Endothelial cell of hepatic sinusoid (primary cell): ENCODE results near the gene KRT35.

Source experiments
- in situ Hi-C: cut with HindIII; loops from 2 replicates; pipeline ENCODE4 v1.10.0; 2017; ENCODE audit warnings: low sequenced_read_pairs

Gene KRT35

DNA sequence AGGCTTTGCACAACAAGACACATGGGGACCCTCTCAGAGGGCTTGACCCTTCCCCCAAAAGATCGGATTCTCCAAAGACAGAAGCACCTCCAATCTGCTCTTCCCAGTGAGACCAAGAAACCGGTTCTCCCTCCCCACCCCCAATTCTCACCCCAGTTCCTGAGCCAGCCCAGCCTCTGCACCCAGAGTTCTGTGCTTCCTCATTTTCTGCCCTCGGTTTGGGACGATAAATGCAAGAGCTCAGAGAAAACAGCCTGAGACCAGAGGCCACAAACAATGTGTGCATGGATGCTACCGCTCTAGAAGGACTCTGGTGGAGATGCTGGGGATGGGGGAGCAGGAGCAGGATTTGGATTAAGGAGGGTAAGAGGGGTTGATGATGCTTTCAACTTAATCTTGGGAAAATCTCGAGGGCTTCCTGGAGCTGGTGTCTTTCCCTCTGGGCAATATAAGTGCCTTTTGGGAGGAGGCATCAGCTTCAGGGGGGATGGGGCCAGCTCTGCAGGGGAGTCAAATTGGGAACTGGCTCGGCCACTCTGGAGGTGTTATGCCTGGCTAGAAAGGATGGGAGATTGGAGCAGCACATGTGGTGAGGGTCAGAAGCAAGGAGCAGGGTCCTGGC is 31.7 kb upstream of the KRT35 start:
- in situ Hi-C loops, result no loop called here

DNA sequence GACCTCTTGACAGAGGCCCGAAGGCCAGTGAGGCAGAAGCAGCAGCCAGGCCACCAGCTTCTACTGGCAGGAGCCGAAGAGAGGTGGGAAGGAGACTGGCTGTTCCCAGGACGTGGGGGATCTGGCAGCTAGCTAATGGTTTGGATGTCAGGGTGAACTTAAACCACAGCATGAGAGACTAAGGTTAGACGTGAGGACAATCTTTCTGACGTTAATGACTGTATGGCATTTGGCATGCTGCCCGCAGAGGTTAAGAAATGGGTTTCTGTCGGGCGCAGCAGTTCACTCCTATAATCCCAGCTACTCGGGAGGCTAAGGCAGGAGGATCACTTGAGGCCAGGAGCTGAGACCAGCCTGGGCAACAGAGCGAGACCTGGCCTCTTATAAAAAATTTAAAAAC is 30.8 kb upstream of the KRT35 start:
- in situ Hi-C loops, result no loop called here

DNA sequence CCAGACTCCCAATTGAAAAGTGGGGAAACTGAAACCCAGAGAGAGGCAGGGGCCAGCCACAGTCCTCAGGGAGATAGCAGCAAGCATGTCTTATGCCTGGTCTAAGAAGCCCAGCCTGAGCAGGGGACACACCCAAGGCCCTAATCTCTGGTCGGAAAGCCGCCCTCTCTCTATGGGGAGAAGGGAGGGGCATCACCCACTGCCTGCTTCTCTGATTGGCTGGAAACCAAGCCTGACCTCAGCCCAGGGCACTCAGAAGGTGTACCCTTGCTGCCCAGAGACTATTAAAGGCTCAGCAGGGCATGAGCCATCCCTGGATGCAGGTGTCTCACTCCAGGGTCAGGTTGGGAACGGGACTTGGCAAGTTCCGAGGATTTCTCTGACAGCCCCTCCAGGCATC is 30.2 kb upstream of the KRT35 start:
- in situ Hi-C loops, result no loop called here

DNA sequence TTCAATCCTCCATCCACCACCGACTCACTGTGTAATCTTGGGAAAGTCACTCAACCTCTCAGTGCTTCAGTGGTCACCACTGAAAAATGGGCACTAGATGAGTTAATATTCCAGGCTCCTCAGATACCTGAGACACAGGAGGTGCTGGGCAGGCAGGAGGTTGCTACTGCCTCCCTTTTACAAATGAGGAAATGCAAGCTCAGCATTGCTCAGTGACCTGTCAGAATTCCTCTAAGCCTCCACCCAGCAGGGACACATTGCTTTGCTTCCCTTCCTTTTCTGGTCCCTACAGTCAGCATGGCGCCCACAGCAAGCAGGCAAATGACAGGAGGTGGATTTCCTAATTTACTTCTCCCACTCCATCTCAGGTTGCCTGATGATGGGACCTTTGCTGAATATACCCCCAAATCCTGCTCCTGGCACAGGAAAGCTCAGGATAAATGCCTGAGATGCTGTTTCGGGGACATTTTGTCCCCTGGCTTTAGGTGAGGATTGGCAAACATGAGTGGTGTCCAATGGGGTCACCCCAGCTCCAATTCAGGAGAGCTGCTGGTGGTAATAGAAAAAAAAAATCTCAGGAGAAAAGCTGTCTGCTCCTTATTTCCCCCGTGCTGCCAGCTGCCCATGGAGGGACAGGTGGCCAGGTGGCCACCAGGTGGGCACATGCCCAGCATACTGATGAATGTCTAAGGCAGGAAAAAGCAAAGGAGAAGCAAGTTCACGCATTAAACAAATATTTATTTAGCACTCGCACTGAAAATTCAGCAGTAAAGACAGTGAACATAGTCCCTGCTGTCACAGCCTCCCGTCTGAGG is 29.5 kb upstream of the KRT35 start:
- in situ Hi-C loops, result no loop called here

DNA sequence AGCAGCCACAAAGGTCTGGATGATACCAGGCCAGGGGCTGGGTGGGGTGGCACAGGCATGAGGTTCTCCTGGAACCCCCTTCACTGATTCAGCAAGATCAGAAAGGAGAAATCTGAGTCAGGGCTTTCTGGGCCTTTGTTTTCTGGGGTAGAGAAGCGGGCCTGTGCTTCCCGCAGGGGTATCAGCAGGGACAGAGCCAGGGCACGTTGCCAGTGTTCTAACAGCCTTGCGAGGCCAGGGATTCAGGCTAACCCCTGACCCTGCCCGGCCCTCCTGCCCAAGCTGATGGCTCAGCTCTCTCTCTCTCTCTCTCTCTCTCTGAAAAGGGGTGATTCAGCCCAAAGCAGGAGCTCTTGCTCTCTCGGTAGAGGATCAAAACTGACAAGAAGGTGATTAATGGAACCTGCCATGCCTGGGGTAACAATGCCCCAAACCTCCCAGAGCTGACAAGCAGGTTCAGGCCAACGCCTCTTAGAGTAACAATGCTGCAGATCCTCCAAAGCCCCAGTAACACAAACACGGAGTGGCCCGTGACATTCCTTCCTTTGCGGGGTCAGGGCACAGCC is 26.4 kb upstream of the KRT35 start:
- in situ Hi-C loops, result no loop called here

DNA sequence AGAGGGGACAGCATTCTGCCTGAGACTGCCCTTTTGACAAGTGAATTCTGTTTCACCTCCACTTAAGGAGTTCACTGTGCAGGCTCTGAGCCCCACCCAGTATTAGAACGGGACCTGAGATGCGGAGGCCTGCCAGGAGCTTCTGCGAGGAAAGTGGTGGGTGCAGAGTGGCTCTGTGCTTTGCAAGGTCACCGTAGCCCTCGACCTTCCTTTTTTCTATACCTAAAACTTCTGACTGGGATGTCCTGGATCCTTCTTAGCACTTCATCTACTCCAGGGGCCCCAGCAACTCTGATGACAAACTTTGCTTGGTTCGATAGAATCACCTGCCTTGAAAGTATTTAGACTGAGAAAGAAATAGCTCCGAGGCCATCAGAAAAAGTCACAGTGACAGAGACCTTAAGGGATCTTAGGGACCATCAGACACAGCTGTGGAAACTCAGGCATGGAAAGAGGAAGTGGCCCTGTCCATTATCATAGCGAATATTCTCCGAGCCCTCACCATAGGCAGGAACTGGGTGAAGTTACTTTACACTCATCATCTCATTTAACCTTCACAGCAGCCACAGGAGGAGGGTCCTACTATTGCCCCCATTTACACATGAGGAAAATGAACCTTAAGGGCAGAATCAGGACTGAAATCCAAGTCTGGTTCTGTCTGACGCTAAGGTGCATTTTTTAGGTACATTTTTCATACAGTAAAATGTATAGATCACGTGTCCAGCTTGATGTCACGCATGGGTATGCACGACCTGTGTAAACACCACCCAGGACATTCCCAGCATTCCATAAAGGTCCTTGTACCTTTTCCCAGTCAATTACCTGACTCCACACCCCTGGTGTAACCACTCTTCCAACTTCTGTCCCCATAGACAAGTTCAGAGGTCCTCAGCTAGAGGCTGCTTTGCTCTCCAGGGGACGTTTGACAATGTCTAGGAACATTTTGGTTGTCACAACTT is 25.1 kb upstream of the KRT35 start:
- in situ Hi-C loops, result no loop called here

DNA sequence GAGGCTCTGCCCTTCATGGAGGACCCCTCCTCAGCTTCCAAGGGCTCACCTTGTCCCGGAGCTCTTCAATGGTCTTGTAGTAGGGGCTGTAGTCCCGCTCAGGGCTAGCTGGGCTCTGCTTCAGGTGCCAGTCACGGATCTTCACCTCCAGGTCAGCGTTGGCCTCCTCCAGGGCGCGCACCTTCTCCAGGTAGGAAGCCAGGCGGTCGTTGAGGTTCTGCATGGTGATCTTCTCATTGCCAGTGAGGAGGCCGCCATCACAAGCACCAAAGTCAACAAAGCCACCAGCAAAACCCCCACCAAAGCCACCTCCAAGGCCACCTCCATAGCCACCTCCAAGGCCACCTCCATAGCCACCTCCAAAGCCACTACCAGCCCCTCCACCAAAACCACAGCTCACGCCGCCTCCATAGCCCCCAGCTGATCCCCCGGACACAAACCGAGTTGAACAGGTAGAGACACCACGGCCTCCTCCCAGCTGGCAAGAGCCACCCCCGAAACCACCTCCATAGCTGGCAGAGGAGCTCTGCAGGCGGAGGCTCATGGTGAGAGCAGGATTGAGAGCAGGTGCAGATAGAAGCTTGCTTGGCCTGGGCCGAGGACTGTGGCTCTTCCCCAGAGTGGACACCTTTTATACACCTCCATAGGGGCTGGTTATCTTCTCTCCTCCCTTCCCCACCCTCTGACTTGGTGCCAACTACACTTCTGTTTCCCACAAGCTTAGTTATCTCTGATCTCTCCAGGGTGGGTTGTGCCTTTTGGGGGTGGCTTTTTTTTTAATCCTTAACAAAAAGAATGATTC is 24.3 kb upstream of the KRT35 start, which contains the start of gene KRT13:
Gene KRT13, minus strand, starts transcription at position 606 of the 802 bp plus-strand sequence. Its CDS starts 62 bp downstream, at position 544.
- in situ Hi-C loops, result no loop called here

DNA sequence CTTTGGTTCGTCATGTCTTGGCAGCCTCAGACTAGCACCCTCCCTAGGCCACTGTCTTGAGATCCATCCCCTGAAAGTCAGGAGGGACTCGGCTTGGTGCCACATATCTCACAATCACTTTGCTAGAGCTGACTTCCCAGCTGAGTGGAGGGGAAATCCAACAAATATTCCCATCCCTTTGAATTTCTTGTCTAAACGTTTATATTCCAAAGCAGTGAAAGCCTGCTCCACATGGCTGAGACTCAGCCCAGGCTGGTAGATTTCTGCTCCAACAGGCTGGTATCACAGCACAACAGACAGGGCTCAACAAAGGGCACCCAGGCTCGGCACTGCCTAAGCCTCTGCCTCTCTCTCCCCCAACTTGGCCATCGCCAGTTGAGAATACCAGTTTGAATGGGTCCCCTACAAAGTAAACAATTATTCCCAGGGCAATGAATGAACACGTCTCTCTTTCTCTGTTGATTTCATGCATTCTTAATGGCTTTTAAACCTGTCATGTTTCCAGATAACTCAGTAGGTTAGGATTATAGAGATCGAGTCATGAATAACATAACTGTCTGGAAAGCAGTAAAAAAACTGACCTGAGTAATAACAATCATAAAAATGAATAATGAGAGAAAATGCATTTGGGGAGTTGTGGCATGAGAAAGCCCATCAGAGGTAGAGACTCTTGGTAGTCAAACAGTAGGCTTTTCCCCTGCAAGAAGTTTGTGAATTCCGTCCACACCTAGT is 23.5 kb upstream of the KRT35 start:
- in situ Hi-C loops, result no loop called here

DNA sequence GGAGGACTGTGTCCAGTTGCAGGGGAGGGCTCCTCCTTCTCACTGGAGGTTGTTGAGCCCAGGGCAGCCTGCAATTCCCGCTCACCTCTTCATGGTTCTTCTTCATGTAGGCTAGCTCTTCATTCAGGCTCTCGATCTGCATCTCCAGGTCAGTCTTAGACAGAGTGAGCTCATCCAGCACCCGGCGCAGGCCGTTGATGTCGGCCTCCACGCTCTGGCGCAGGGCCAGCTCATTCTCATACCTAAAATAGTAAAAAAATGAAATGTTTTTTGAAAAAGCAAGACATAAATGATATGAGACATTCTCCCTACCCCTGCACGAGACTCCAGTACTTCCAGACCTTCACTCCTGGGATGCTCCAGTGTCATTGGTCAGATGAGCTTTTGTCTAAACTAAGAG is 22.3 kb upstream of the KRT35 start:
- in situ Hi-C loops, result no loop called here

DNA sequence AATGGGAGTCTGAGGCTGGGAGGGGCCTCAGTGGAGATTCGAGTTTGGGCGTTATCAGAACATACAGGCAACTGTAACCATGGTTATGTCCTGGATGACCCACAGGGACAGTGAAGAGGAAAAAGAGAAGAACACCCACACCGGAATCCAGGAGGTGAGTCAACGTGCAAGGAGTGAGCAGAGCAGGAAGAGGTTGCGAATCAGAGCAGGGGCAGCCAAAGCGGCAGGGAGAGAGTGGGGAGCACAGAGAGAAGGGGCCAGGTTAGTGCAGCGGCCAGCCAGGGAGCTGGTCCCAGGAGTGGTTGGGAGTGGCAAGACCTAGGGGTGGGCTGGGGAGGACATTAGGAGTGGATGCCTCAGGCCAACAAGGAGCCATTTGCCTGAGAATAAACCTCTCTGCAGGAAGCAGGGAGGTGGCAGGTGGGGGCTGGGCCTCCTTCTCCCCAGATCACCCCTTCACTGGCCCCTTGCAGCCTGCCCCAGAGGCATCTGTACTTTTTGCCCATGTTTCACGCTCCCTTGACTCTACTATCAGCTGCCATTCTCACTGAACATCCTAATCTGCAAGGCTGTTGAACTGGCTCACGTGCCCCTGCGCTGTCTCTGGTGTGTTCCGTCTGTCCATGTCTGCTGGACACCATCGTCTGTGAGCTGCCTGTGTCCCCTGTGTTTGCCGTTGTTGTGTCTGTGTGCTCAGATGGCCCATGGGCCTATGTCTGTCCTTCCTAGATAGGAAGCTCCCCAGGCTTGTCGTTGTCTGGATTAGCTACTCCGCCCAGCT is 19.4 kb upstream of the KRT35 start:
- in situ Hi-C loops, result no loop called here

DNA sequence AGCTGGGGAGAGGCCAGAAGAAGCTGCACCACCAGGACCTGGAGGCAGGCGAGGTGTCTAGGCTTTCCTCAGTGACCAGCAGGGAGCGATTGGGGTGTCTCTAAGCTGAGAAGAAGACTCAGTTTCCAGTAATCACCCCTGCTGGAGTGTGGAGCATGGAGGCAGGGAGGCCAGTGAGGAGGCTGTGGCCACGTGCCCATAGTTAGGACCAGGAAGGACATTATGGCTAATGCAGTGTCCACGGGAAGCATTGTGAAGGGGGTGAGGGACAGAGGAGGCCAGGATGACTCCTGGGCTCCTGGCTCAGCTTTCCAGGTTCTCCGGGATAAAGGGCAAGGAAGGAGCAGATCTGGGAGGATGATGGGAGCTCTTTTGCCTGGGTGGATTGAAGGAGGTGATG is 18.8 kb upstream of the KRT35 start:
- in situ Hi-C loops, result no loop called here

DNA sequence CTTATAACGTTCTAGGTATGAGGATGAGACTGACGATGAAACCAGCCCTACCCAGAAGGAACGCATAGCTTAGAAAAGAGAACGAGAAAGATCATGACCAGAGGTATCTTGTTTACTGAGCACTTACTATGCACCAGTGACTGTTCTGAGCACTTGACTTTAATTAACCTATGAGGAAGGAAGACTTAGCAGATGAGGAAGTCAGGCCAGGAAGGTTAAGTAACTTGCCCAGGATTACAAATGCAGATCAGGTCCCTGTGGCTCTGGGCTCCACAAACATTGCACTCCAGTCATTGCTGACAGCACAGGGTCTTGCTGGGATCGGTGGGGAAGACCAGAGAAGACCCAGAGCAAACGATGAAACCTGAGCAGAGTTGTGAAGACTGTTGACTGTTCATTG is 17.3 kb upstream of the KRT35 start:
- in situ Hi-C loops, result no loop called here

DNA sequence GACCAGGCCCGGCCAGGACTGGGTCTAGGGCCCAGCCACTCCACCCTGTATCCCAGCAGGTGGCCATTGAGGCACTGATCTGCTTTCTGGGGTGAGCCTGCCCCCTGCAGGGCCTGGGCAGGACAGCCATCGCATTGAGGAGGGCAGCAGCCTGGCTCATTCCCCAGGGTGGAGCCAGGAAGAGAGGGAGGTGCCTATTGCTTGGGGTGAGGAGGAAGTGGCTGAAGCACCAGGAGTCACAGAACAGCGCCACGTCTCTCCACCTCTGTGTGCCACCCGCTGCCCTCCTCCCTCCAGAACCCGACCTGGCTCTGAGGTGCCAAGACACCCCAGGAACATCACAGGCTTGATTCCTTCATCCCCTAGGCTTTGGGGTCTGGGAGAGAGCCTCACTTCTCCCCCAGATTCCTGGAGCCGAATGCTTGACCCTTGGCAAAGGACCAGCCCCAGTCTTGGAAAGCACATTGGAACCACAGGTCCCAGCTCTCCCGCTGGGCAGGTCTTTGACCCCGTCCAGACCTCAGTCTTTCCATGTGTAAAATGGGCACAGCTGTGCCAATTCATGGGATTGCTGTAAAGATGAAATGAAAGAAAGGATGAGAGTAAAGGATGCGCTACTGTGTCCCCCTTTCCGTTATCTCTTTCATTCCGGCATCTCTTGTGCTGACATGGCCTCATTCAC is 16.0 kb upstream of the KRT35 start:
- in situ Hi-C loops, result no loop called here

DNA sequence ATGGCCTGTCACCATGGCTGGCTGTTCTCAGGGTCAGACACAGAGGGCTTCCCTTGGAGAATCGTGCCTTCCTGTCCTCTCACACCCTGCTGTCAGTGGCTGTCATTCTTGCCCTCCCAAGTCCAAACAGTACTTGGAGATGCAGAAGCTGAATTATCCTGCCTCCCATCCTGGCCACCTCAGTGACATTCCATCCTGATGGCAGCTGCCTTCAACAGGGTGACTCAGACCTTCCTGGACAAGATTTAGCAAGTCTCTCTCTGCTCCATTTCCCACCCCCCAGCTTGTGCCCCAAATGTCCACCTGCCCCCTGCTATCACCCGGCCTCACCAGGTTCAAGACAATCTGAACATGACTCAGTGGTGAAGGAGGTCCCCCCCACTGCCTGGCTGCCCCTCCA is 13.6 kb upstream of the KRT35 start:
- in situ Hi-C loops, result loop anchor here (5.0 kb wide), 1 partner anchor 58 kb away; no protein-coding TSS in a partner anchor

DNA sequence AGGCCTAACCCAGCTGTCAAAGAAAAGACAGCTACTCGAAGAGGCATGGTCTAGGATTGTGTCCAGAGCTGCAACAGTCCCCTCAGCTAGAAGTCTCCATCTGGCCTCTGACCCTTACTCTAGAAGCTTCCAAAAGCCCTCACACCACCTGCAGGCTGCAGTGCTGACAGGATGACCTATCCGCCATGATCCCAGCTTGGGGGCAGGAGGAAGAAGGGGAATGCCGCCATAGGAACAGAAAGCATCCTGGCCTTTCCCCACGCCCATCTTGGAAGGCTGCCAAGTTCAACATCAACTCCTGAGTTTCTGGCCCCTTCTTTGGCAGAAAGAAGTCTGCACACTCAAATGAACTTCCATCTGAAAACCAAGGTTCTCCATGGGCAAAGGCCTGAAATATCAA is 11.8 kb upstream of the KRT35 start:
- in situ Hi-C loops, result loop anchor here (5.0 kb wide), 1 partner anchor 60 kb away; no protein-coding TSS in a partner anchor

DNA sequence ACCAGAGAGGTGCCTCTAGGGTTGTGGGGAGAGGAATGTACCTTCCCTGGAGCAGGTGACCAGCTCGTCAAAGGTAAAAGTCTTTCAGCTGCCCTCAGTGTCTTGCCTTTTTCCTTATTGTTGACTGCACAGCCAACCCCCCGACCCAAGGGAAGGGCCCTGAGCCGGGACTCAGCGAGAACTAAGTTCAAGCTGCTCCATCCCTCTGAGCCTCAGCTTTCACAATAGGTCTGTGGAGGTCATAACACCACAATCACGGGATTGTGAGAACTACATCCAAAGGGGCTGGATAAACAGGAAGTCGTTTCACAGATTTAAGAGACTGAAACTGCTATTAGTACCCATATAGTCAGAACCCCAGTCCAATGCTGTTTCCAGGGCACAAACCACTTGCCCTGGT is 11.4 kb upstream of the KRT35 start:
- in situ Hi-C loops, result loop anchor here (5.0 kb wide), 1 partner anchor 60 kb away; no protein-coding TSS in a partner anchor

DNA sequence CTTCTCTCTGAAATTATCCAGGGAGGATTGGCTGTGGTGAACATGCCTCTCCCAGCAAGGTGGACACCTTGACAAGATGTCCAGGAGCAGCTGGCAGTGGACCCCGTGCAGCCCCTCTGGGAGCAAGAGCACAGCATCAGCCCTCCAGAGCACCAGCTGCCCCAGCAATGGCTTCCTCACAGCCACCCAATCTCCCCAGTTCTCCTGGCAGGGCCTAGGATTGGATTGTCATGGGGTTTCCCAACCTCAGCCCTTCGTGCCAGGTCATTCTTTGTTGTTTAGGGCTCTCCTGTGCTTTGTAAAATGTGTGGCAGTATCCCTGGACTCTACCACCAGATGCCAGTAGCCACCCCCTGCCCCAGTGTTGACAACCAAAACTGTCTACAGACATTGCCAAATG is 10.5 kb upstream of the KRT35 start:
- in situ Hi-C loops, result loop anchor here (5.0 kb wide), 1 partner anchor 61 kb away; no protein-coding TSS in a partner anchor
